HUES48 (cell line): ENCODE data around the gene MARCO.
"Not testable (repeated sequence)": the region's sequence is repeated elsewhere in the genome, so short reads cannot be mapped to it uniquely, and the experiment has no call there.

Experiments
- H3K27ac ChIP-seq: one replicate; pipeline ENCODE4 v1.7.0; 2013; ENCODE audit warnings: low read depth, low read length, inconsistent platforms
- H3K27me3 ChIP-seq: 2 replicates; pipeline ENCODE4 v1.6.1; 2013; ENCODE audit warnings: mild to moderate bottlenecking, low read length; ENCODE audit not compliant: control insufficient read depth, insufficient read depth
- H3K36me3 ChIP-seq: 2 replicates; pipeline ENCODE4 v1.6.1; 2013; ENCODE audit warnings: low read length; ENCODE audit not compliant: control insufficient read depth, insufficient read depth
- H3K4me1 ChIP-seq: 2 replicates; pipeline ENCODE4 v1.6.1; 2013; ENCODE audit warnings: mild to moderate bottlenecking, low read length; ENCODE audit not compliant: control insufficient read depth, insufficient read depth
- H3K4me3 ChIP-seq: 2 replicates; pipeline ENCODE4 v1.5.1; 2013; ENCODE audit warnings: mild to moderate bottlenecking, low read depth, low read length
- H3K9ac ChIP-seq: 2 replicates; pipeline ENCODE4 v1.6.1; 2013; ENCODE audit warnings: mild to moderate bottlenecking, low read depth, low read length, moderate library complexity
- H3K9me3 ChIP-seq: 2 replicates; pipeline ENCODE4 v1.6.1; 2013; ENCODE audit warnings: low read length; ENCODE audit not compliant: control insufficient read depth, insufficient read depth

MARCO gene

DNA sequence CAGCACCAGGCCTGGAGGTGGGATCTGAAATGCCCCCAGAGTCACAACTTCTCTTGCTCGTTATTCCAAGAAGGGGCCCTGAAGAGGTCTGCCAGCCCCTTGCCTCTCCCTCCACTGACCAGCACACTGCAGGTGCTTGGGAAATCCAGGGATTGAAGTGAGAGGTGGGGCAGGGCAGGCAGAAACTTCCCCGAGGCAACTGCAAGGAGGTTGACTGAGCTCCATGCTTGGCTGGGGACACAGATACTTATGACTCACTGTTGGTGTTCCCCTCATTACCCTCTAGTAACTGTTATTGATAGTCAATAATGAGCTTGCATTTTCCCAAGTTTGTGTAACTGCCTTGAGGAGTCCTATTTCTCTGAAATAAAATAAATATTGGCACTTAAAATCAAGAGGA is 47.5 kb downstream of the MARCO start:
- Histone ChIP-seq H3K9ac (no peak overlapping the region), H3K4me3 (no peak overlapping the region), H3K27ac (no peak overlapping the region), H3K4me1 (no peaks in the 10 kb centered on the region), H3K27me3 (no peaks in the 10 kb centered on the region), H3K36me3 (no peaks in the 10 kb centered on the region), H3K9me3 (no peaks in the 10 kb centered on the region)

DNA sequence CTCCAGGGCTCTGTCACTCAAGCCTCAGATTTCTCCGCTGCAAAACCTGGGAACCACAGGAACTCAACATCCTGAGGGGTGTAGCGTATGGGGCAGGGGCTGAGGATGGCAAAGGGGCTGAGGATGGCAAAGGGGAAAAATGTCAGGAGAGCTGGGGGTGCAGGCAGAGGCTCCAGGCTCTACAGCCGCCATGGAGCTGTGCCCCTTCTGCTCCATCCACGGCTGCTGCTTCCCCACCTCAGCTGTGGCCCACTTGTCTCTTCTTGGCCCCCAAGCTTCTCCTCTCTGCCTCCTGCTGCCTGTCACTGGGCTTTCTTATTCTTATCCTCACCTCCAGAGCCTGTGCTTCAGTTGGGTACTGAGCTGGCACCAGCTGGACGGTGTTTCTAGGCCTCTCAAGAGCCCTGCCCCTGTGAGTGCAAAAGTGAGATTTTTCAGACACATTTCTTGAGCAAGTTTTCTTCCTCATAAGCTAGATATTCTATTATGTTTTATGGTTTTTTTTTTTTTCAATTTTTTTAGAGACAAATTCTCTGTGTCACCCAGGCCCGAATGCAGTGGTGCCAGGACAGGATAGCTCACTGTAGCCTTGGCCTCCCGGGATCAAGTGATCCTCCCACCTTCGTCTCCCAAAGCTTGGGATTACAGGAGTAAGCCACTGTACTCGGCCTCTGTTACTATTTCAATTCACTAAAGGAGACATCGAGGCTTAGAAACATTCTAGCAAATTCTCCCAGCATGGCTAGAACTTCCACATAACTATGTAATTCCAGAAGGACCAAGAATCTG is 49.0 kb downstream of the MARCO start:
- no peak overlapping the region for H3K27ac ChIP-seq
- no peak overlapping the region for H3K9ac ChIP-seq
- no peaks in the 10 kb centered on the region for H3K36me3 ChIP-seq
- no peaks in the 10 kb centered on the region for H3K27me3 ChIP-seq
- no peaks in the 10 kb centered on the region for H3K4me1 ChIP-seq
- H3K9me3 ChIP-seq = no peaks in the 10 kb centered on the region
- no peak overlapping the region for H3K4me3 ChIP-seq

DNA sequence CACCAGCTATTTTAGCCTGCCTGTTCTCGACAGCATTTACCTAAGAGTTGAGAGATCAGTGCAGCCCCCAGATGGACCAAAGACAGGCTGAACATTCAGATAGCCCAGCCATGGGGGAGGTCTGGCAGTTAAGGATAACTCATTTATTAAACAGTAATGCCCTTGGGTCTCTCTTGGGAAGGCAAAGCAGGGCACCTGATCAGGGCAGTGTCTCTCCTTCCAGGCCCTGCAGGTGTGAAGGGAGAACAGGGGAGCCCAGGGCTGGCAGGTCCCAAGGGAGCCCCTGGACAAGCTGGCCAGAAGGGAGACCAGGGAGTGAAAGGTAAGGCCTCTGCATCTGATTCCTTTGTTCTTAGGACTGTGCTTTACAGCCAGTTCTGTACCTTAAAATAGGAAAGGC is 49.6 kb downstream of the MARCO start:
- Histone ChIP-seq H3K27me3 (no peaks in the 10 kb centered on the region), H3K4me3 (no peak overlapping the region), H3K27ac (no peak overlapping the region), H3K4me1 (no peaks in the 10 kb centered on the region), H3K36me3 (no peaks in the 10 kb centered on the region), H3K9ac (no peak overlapping the region), H3K9me3 (no peaks in the 10 kb centered on the region)

DNA sequence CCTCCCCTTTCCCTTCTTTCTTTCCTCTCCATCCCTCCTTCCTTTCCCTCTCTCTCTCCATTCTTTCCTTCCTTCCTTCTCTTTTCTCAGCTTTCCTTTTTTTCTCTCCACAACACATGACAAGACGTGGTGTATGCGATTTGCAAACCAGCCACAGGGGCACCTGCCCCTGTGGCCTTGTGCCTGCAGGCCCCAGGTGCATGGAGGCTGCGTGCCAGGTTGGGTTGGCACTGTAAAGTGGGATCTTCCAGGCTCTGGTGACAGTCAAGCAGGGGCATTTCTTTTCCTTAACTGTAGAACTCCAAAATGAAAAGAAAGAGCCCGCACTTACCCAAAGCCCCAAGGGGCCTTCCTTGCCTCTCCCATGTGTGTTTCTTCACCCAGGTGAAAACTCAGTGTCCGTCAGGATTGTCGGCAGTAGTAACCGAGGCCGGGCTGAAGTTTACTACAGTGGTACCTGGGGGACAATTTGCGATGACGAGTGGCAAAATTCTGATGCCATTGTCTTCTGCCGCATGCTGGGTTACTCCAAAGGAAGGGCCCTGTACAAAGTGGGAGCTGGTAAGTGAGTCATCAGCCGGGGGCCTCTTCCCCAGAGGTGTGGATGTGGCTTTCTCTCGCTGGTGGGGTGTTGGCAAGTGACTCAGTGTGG is 50.9 kb downstream of the MARCO start:
- Histone ChIP-seq H3K9me3 (no peaks in the 10 kb centered on the region), H3K27me3 (no peaks in the 10 kb centered on the region), H3K9ac (no peak overlapping the region), H3K4me3 (no peak overlapping the region), H3K4me1 (no peaks in the 10 kb centered on the region), H3K36me3 (no peaks in the 10 kb centered on the region), H3K27ac (no peak overlapping the region)

DNA sequence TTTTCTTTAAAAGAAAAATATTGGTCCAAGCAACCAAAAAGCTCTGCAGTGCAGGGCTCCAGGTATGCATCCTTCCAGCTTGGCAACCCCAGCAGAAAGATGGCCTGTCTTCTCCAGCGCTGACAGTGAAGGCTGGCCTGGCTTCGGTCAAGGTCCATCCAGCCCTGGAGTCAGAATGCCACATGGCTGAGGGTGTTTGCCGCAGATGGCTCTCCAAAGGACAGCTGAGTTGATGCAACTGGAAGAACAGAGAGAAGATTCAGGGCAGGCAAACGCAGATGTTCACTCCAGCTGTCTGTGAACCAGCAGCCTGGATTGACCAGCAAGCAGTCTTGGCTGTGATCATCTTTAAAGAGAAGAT is 51.4 kb downstream of the MARCO start:
- Histone ChIP-seq H3K4me1 (no peaks in the 10 kb centered on the region), H3K27me3 (no peaks in the 10 kb centered on the region), H3K4me3 (no peak overlapping the region), H3K36me3 (no peaks in the 10 kb centered on the region), H3K27ac (no peak overlapping the region), H3K9ac (no peak overlapping the region), H3K9me3 (no peaks in the 10 kb centered on the region)

DNA sequence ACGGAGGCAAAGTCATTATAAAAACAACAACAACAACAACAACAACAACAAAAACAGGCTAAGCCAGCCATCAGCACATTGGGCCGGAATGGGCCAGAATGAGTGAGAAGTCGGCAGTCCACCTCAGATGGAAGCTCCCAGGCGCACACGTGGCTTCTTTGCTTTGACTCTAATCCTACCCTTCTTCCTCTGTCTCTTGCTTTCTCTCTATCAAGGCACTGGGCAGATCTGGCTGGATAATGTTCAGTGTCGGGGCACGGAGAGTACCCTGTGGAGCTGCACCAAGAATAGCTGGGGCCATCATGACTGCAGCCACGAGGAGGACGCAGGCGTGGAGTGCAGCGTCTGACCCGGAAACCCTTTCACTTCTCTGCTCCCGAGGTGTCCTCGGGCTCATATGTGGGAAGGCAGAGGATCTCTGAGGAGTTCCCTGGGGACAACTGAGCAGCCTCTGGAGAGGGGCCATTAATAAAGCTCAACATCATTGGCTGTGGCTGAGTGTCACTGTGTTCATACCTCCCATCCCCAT is 52.2 kb downstream of the MARCO start:
- Histone ChIP-seq H3K36me3 (no peaks in the 10 kb centered on the region), H3K9me3 (no peaks in the 10 kb centered on the region), H3K27me3 (no peaks in the 10 kb centered on the region), H3K27ac (no peak overlapping the region), H3K4me3 (no peak overlapping the region), H3K4me1 (no peaks in the 10 kb centered on the region), H3K9ac (no peak overlapping the region)

DNA sequence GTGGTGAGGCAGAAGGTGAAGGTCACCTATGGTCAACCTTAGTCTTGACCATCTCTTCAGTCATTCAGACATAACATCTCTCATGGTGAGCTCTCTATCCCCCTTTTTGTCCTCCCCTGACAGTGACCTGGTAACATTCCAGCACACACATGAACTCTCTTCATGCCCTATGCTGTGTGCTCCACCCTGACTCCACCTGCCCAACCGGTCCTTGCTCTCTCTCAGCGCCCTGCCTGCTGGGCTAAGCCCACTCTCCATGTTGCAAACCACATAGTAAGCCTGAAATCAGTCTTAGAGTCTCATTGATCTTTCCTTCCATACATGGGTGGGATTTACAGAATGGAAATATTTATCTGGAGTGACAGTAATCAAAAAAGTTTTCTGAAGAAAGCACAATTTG is 52.8 kb downstream of the MARCO start:
- H3K9ac ChIP-seq = no peak overlapping the region
- no peaks in the 10 kb centered on the region for H3K4me1 ChIP-seq
- H3K9me3 ChIP-seq = no peaks in the 10 kb centered on the region
- no peaks in the 10 kb centered on the region for H3K36me3 ChIP-seq
- no peaks in the 10 kb centered on the region for H3K27me3 ChIP-seq
- H3K4me3 ChIP-seq = no peak overlapping the region
- no peak overlapping the region for H3K27ac ChIP-seq

DNA sequence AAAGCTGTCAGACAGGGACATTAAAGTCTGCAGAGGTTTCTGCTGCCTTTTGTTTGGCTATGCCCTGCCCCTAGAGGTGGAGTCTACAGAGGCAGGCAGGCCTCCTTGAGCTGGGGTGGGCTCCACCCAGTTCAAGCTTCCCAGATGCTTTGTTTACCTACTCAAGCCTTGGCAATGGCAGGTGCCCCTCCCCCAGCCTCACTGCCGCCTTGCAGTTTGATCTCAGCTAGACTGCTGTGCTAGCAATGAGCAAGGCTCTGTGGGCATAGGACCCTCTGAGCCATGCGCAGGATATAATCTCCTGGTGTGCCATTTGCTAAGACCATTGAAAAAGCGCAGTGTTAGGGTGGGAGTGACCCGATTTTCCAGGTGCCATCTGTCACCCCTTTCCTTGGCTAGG is 61.9 kb downstream of the MARCO start:
- not testable (repeated sequence) for H3K4me3 ChIP-seq, H3K36me3 ChIP-seq, H3K27me3 ChIP-seq, H3K9ac ChIP-seq, H3K27ac ChIP-seq, H3K4me1 ChIP-seq
- H3K9me3 ChIP-seq = peaks cover 16% of the 10 kb centered on the region

DNA sequence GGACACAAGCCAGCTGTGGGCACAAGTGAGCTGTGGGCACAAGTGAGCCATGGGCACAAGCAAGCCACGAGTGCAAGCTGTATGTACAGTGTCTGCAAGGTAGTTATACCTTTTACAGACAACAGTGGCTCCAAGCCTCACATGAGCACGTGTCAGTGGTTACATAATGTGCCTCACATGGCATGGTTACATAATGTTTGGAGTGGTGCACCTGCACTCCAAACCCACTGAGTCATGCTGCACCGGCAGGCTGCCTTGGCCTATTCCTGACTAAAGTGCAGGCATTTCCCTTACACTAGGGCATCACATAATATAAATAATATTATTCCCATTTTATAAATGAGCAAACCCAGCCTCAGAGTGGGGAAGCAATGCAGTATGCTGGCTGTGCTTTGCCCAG is 62.6 kb downstream of the MARCO start:
- Histone ChIP-seq H3K27ac (no peak overlapping the region), H3K9me3 (peaks cover 16% of the 10 kb centered on the region)

DNA sequence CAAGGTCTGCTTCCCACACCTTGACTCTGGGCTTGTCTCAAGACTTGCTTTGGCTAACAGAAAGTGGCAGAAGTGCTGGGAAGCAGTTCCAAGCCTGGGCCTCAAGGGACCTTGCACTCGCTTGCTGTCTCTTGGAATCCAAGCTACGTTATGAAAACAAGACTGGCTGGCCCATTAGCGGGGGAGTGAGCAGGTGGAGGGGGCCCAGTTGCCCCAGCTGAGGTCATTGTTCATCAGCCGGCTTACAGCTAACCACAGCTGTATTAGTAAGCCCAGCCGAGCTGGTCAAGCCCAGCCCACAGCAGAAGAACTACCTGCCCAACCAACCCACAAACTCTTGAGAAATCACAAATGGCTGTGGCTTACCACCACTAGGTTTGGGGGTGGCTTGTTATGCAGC is 63.1 kb downstream of the MARCO start:
- Histone ChIP-seq H3K4me1 (no peaks in the 10 kb centered on the region), H3K27me3 (peaks cover 3% of the 10 kb centered on the region; the same call in 1 of the 2 replicates), H3K9me3 (peaks cover 16% of the 10 kb centered on the region), H3K36me3 (no peaks in the 10 kb centered on the region), H3K4me3 (no peak overlapping the region; the same call in 1 of the 2 replicates), H3K27ac (no peak overlapping the region), H3K9ac (no peak overlapping the region)

More for the DNA sequence above, 62.6 kb downstream of the MARCO start:
- Histone ChIP-seq H3K4me1 (no peaks in the 10 kb centered on the region), H3K36me3 (no peaks in the 10 kb centered on the region), H3K4me3 (no peak overlapping the region; the same call in 1 of the 2 replicates), H3K9ac (no peak overlapping the region), H3K27me3 (no peaks in the 10 kb centered on the region)

DNA sequence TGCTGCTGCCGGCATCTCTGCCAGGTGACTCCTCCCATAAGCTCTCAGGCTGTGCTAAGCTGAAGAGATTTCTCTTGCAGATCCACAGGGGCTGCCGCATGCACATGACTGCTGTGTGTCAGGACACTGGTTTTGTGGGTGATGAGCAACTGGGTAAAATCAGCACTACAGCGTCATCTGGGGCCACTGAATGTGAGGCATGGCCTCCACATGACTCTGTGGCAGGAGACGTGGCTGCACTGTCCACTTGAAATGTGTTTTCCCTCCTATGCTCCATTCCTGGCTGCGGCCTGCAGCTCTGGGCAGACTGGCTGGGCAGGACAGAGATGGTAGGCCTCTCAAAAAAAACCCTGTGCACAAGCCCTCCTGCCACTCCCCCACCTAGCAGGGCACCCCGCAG is 63.6 kb downstream of the MARCO start:
- no peak overlapping the region for H3K9ac ChIP-seq
- H3K9me3 ChIP-seq = peaks cover 16% of the 10 kb centered on the region
- no peaks in the 10 kb centered on the region for H3K4me1 ChIP-seq
- peaks cover 8% of the 10 kb centered on the region for H3K27me3 ChIP-seq
- H3K27ac ChIP-seq = no peak overlapping the region
- H3K36me3 ChIP-seq = no peaks in the 10 kb centered on the region
- H3K4me3 ChIP-seq = no peak overlapping the region
